DMS 273 (cell line): ENCODE results near the gene ASB13.
"Not testable (repeated sequence)": the region's sequence is repeated elsewhere in the genome, so short reads cannot be mapped to it uniquely, and the experiment has no call there.

Experiments
- DNase-seq: peaks from one replicate; lab custom pipeline; 2025; ENCODE audit not compliant: unreplicated experiment; lab: John Stamatoyannopoulos, UW

The ASB13 gene

DNA sequence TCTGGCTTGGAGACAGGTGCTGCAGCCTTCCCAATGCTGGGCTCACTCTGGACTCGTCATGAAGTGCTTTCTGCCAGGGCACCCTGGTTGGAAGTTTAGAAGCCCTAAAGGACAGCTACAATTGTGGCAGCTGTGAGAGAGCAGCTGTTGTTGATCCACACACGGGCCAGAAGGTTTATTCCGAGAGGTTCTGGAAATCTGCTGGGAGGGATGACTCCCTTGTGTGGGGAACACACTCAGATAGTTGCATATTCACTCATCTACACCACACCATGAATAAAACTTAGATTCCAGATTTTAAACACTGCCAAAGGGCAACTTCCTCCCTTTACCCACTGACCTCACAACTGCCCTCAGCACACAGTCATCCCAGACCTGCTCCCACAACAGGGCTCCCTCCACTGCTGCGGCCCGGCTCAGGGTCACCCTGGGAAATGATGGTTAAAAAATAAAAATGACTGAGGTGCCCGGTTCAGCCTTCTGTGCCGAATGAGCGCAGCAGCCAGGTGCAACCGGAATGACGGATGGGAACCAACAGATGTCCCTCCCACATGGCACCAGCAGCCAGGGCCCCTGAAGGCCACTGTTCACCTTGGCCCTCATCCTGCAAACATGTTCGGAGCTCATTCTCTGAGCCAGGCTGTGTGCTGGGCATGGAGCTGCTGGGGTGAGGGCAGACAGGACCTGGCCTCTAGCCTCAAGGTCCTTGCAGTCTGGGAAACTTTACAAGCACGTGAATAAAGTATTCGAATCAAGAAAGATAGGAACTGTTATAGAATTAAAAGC is 40.2 kb downstream of the ASB13 start:
- DNase-seq, result peak; percentile 80

- DNase-seq, result no peak
Observed at GRCh38 chr10:5624701-5625100, 41.7 kb downstream of the ASB13 start.

DNA sequence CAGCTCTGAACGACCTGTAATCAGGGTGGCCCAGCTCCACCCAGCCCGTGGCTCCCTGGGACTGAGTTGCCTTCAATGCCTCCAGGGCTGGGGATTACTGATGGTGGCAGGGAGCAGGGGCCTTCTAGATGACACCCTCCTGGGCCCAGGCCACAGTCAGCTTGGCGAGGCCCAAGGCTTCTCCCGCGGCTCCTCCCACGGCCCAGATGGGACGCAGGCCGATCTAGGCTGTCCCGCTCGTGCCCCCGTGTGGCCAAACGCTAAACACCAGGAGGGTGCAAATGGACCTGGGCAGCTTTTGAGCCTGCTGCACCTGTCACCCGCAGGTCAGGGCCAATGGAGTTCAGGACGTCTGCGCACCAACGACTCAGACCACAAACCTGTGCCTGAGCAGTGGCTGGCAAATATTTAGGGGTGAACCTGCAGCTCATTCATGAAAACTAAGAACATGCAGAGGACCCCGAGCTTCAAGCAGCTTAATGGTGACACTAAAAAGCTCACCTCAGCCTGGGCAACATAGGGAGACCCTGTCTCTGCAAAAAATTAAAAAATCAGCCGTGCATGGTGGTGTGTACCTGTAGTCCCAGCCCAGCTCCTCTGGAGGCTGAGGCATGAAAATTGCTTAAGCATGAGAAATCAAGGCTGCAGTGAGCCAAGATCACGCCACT is 43.2 kb downstream of the ASB13 start:
- peak; percentile 89 for DNase-seq

DNA sequence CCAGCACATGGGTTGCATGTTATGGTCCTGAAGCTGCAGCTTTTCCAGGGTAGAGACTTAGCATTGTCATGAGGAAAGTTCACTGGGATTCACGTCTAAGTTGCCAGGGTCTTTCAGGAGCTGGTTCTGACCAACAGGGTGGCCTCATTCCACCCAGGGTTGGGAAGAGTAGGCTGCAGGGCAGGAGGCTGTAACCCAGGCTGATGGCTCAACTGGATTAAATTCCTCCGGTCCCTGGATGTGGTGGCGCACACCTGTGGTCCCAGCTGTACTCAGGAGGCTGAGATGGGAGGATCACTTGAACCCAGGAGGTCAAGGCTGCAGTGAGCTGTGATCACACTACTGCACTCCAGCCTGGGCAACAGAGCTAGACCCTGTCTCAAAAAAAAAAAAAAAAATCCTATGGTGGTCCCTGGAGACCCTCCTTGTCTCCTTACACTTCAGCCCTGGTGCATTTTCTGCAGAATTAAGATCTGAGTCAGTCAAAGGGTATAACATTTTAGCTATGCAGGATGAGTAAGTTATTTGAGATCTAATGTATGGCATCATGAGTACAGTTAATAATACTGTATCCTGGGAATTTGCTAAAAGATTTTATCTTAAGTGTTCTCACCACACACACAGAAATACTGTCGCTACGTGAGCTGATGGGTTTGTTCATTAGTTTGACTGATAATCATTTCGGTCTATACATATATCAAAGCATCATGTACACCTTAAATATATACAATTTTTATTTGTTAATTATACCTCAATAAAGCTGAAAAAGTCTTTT is 44.0 kb downstream of the ASB13 start:
- DNase-seq, result no peak

DNA sequence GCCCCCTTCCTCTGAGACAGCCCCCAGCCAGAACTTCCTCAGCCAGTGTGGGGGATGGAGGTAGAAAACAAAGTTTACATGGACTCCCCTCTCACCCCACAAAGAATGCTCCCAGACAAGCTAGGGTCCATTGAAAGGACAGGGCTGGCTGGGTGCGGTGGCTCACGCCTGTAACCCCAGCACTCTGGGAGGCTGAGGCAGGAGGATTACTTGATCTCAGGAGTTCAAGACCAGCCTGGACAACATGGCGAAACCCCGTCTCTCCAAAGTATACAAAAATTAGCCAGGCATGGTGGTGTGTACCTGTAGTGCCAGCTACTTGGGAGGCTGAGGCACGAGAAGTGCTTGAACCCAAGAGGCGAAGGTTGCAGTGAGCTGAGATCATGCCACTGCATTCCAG is 45.0 kb downstream of the ASB13 start:
- DNase-seq, result not testable (repeated sequence)

- DNase-seq, result no peak
Observed at GRCh38 chr10:5620966-5621365, 45.4 kb downstream of the ASB13 start.

GRCh38 chr10:5620223-5620721 is 46.1 kb downstream of the ASB13 start:
- DNase-seq, result no peak

GRCh38 chr10:5619362-5620211 is 46.8 kb downstream of the ASB13 start:
- DNase-seq, result no peak

DNA sequence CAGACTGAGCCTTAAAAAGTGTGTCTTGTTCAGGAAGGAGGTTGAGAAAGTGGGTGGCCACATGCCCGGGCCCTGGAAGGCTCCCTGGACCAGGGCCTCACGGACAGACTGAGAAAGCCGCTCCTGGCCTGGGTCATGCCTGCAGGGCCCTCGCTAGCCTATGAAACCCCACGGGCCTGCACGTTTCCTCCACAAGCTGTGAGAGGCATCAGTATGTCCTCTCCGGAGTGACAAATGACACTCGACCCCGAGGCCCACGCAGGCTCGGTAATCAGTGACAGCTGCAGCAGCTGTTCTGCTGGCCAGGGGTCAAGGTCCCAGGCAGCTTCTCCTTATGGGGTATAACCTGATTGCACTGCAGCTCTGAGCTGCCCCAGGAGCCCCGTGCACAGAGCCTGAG is 47.6 kb downstream of the ASB13 start:
- DNase-seq, result no peak

DNA sequence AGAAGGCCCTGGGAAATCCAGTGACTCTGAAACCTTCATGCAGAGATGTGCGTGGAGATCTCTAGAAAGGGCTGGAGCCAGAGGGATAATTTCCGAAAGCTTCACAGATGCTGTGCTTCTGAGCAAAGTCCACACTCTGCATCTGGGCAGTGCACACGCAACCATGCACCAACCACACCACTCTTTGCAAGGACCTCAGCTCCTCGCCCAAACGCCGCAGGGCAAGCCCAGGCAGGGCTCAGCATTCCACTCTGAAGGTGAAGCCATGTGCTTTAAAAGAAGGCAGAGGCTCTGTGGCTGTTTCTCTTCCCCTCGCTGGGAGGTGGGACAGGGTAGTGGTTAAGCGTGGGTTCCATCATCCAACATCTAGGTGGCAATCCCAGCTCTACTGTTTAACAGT is 48.4 kb downstream of the ASB13 start:
- no peak for DNase-seq

DNA sequence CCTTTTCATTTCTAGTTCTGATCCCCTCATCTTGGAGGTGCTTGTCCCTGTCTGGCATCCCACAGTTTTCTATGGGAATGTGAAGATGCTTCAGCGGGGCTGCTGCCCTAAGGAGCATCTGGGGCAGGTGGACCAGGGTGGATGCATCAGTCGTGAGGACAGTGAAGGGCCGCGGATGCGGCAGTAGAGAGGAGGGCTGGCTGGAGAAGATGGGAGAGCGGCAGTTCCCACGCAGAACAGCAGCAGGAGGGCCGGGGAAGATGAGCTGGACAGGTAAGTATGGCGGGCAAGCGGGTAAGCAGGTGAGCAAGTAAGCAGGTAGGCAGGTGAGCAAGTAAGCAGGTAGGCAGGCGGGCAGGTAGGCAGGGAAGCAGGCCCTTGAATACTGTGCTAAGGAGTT is 48.9 kb downstream of the ASB13 start:
- no peak for DNase-seq

DNA sequence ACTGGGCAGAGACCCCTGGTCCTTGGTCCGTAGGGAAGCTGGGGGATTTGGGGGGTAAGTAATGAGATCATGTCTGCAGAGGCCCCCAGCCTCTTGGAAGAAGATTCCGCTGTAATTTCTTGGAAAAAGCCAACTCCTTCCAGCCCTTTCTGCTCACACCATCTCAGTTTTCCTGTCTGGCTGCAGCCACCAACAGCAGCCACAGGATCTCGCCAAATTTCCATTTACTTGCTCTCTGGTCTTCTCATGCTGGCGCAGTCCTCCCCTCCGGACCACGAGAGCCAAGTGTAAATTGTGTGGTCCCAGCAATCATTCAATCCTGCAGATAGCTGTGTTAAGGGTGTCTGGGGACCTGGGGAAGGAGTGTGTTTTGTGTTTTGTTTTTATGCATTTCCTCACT is 49.6 kb downstream of the ASB13 start:
- DNase-seq, result no peak

GRCh38 chr10:5616046-5616445 is 50.3 kb downstream of the ASB13 start:
- DNase-seq, result no peak

DNA sequence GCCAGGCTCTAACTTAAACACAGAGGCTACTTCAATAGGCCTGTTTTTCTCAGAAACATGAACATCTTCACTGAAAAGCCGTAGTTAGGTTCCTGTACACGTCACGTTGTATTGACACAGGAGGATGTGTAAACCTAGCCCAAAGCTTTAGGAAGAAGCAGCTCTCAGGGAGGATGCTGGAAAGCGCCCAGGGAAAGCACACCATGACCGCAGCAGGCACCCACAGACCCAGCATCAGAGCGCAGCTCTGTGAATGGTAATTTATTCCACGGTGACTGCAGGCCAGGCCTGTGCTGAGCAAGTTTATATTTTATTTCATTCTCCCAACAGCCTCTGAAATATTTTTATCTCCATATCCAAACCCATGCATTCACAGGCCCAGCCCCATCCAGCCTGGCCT is 51.1 kb downstream of the ASB13 start:
- DNase-seq, result no peak

- DNase-seq, result no peak
Observed at GRCh38 chr10:5614155-5614721, 52.2 kb downstream of the ASB13 start.

DNA sequence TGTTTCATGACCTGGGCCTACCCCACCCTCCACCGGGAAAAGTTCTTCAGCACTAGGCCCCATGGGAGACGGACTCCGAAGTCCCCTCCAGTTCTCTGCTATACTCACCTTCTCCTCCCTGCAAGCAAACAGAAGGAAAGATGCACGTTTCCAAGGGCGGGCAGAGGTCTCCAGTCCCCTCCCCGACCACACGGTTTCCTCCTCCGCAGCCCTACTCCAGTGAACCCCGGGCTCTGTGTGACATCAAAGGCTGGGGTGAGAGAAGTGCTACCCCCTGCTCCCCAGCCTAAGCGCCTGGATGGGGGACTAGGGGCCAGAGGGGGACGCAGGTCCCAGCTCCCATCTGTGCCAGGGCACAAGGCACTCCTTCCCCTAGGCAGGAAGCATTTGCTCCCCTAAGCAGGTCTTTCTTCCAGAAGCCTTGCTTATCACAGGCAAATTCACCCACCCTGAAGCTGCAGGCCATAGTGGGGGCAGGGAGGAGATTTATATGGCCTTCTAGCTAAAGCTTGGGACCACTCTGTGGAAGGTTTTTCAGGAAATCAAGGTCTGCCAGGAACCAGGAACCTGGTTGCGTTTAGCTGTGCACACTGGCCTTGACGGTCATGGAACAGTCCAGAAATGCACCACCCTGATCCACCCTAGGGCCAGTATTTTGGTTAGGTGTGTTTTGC is 52.8 kb downstream of the ASB13 start:
- no peak for DNase-seq

DNA sequence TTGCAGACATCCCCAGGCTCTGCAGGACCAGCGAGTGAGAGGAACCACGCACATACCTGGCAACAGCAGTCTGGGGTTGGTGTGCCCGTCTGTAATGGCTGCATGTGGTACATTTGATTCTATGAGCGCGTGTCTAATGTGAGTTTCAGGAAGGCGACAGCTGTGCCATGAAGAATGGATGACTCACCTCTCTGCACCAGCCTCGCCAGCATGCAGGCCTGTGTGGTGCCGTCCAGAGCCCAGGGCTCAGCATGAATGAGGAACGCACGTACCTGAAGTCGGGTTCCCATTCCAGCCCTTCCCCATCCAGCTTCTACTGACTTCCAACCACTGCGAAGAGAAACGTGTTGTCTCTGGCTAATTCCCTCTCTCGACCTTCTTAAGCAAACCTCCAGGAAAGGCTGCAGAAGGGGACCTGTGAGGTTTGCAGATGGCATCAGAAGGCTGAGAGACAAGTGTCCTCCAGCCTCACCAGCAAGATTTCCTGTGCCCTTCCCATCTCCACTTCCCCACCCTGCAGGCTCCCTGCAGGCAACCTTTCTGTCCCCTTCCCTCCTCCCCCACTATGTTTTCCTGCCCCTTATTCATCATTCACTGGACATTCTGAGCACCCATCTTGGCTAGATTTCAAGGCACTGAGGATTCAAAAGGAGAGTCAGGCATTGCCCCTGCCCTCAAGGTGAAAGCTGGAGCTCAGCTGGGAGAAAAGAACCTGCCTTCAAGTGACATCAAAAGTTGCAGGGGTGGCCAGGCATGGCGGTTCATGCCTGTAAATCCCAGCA is 54.3 kb downstream of the ASB13 start:
- DNase-seq, result peak; percentile 59

GRCh38 chr10:5609952-5610616 is 56.3 kb downstream of the ASB13 start:
- DNase-seq, result no peak
